SKM-1 (cell line): ENCODE measurements around the gene DCAF6.
"Not testable (repeated sequence)": the region's sequence is repeated elsewhere in the genome, so short reads cannot be mapped to it uniquely, and the experiment has no call there.

Source experiments
- DNase-seq: peaks from one replicate; lab custom pipeline; 2025; ENCODE audit not compliant: unreplicated experiment; lab: John Stamatoyannopoulos, UW

DCAF6 gene, protein sequence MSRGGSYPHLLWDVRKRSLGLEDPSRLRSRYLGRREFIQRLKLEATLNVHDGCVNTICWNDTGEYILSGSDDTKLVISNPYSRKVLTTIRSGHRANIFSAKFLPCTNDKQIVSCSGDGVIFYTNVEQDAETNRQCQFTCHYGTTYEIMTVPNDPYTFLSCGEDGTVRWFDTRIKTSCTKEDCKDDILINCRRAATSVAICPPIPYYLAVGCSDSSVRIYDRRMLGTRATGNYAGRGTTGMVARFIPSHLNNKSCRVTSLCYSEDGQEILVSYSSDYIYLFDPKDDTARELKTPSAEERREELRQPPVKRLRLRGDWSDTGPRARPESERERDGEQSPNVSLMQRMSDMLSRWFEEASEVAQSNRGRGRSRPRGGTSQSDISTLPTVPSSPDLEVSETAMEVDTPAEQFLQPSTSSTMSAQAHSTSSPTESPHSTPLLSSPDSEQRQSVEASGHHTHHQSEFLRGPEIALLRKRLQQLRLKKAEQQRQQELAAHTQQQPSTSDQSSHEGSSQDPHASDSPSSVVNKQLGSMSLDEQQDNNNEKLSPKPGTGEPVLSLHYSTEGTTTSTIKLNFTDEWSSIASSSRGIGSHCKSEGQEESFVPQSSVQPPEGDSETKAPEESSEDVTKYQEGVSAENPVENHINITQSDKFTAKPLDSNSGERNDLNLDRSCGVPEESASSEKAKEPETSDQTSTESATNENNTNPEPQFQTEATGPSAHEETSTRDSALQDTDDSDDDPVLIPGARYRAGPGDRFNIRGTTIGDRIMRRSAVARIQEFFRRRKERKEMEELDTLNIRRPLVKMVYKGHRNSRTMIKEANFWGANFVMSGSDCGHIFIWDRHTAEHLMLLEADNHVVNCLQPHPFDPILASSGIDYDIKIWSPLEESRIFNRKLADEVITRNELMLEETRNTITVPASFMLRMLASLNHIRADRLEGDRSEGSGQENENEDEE

DNA sequence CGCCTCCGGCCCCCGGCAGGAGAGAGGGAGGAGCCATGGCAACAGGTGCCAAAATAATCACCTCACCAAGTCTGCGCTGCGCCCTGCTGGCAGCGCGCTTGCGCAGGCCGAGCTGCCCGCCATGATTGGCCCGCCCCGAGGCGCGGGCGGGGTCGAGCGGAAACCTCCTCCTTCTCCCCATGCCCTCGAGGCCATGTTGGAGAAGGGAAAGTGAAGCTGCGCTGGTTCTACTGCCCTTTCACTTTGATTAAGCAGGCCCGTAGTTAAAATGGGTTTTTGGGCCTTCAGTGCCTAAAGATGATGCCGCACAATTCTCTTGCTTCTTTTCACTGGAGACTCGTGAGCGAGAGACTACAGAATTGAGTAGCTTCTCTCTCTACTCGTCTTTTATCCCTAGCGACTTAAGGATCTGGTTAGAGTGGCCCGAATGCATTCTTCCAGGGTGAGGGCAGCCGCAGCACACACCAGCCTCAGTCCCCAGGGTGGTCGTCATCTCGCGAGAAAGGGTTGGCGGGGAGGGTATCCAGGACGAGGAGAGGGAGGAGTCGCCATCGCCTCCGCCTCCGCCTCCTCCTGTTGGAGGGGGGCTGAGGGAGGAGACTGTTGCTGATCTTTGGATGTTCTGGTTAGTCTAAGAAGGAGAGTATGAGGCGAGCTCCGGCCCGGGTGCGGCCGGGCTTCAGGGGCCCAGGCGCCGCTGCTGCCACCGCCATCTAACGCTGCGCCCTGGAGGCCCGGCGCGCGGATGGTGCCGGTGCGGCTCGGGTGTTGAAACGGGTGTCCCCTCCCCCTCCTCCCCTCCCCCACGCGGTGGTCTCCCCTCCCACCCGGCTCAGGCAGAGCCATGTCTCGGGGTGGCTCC lies at the start of gene DCAF6:
TSS of gene DCAF6 (plus strand) at position 616 of the 862 bp plus-strand sequence. CDS start at position 845, 229 bp downstream.
- DNase-seq, result peak; percentile 96

DNA sequence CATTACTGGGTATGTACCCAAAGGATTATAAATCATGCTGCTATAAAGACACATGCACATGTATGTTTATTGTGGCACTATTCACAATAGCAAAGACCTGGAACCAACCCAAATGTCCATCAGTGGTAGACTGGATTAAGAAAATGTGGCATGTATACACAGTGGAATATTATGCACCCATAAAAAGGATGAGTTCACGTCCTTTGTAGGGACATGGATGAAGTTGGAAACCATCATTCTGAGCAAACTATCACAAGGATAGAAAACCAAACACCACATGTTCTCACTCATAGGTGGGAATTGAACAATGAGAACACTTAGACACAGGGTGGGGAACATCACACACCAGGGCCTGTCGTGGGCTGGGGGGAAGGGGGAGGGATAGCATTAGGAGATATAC lies 49.3 kb upstream of the DCAF6 start:
- not testable (repeated sequence) for DNase-seq

DNA sequence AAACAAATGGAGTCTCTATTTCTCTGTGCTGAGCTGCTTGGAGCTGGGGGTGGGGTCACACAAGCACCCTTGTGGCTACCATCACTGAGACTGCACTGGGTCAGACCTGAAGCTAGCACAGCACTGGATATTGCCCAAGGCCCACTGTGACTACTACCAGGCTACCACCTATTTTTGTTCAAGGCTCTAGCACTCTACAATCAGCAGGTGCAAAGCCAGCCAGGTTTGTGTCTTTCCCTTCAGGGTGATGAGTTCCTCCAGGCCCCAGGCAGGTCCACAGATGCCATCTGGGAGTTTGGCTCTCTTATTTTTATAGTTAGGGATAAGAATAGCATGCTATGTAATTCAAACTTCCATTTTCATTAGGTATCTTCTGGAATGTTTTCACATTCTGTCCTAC lies 46.1 kb upstream of the DCAF6 start:
- no peak for DNase-seq

DNA sequence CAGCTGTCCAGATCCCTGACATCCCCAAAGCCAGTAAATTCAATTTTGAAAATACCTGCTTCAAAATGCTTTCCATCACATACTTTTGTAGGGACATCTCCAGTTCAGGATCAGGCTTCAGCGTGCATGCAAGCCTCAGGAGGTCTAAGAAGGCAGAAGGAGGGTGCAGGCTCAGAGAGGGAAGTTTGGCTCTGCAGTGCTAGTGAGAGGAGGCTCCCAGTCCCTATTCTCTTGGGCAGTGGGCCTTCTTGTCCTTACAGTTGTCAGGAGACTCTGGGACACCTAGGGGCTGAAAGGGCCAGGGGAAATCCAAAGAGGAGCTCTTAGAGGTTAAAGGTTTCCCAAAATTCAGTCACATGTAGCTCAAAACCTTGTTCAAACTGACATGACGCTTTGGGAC lies 42.7 kb upstream of the DCAF6 start:
- DNase-seq, result no peak

DNA sequence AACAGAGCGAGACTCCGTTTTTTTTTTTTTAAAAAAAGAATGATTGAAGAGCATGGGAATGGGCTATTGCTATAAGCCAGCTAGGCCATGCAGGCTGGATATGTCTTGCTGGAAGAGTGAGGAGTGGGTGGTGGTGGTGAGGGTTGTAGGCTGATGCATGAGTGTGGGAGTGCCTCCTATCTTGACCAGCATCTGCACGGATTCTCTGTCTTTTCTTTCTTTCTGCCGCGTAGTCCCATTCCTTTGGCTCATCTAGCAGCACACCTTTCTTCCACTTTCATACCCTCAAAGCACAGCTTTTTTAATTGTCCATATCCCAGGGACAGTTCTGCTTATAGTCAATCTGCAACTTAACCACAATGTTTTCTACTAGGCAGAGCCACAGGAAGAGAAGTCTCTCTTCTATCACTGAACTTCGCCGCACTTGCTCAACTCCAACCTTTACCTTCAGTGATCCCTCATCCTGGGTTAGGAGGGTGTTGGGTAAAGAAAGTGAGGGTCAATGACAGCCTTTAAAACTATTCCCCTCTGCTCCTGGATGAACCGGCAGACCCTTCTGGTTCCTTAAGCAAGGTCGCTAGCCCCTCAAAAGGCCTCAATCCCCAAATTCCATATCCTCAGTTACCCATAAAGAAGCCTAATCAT lies 37.8 kb upstream of the DCAF6 start:
- no peak for DNase-seq

DNA sequence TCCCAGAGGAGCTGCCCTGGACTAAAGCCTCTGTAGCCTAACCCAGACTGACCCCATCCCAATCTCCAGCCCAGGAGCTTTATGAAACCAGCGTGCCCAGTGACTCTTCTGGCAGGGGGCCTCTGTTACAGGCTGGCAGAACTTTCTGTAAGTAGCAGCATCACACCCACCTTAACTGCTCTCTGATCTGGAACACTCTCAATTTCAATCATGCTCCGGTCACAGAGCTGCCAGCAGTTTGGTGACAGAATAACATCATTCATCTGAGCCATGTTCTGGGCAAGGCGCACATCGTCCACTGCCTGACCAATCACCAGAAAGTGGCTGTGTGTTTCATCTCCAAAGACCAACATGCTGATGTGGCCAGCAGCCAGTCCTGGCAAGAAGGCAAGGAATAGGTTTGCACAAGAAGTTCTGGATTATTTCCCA lies 37.2 kb upstream of the DCAF6 start:
- no peak for DNase-seq

DNA sequence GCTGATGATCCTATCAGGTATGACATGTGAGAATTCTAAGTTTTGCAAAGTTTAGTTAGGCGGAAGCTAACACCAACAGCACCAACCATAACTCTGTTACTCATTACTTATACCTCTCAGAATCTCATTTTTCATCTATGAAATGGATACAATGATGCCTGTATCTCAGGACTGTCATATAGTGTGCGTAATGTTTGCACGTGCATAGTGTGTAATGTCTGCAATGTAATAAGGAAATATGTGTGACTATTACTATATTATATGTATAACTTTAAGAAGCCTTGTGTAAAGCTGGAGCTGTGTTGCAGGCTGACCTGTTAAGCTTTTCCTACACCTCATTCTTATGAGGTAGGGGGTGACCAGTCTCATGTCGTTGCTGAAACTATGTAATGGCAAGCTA lies 35.6 kb upstream of the DCAF6 start:
- DNase-seq, result no peak

DNA sequence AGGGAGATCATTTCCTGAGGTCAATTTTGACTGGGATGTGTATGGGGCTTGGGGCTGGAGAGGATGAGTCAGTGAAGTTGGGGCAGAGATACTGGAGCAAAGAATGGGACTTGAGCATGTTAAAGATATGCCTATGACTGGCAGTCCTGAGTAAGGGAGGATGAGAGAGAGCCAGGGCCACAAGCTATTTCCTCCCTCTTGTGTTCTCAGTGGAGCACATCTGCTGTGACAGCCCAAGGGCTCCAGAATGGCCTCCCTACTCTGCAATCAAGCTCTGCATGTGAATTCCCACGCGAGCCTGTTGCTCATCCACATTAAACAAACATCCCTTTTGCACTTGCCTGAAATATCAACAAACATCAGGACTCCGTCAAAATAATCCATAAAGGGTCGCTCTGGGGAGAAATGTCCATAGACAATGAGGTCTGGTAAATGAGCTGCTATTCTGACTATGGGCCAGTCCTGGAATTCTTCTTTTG lies 31.8 kb upstream of the DCAF6 start:
- DNase-seq, result no peak

DNA sequence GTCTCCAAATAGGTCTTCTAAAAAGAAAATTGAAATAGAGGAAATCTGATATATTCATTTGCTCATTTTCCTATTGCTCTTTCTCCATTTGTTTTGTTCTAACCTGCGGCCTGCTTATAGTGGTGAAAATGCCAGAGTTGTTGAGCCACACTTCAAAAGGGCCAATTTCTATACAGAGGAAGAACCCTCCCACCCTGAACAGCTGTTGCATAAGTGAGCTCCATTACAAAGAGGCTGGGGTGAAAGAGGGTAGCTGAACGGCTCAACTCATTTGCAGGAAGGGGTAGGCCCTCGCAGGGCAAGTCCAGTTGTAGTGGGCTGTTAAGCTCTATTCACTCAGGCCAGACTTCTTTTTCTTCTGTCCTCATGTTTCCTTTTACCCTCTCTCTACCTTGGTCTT lies 31.3 kb upstream of the DCAF6 start:
- DNase-seq, result peak; percentile 89

DNA sequence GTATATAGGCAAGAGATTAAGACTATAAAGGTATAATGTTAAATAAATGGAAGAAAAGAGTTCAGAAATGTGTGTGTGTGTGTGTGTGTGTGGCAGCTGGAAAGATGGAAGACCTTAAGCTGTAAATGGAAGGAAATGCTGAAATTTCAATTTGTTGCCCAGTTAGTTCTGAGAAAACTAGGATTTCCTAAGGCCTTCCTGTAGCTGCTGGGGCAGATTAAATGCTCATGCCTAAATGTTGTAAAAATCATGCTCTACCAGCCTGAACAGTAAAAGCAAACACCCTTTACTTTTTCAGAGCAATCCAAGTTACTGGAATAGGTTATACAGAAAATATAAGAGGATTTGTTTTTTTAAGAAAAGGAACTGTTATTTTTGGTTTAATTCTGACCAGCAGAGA lies 30.8 kb upstream of the DCAF6 start:
- peak; percentile 47 for DNase-seq

DNA sequence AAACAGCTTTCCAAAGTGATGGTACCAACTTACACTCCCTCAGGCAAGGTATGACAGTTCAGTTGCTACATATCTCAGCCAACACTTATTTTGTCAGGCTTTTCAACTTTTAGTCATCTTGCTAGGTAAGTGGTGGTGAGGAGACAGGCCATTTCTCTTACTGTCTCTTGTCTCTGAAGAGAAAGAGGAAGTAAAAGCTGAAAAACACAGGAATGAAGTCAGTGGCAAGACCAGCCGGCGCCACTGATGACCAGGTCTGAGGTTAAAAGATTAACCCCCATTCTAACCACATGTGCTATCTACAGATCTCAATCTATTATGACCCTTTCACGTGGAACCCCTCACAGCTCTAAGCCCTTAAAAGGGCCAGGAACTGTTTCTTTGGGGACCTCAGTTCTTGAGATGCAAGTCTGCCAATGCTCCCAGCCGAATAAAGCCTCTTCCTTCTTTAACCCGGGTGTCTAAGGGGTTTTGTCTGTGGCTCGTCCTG lies 26.7 kb upstream of the DCAF6 start:
- DNase-seq, result no peak

DNA sequence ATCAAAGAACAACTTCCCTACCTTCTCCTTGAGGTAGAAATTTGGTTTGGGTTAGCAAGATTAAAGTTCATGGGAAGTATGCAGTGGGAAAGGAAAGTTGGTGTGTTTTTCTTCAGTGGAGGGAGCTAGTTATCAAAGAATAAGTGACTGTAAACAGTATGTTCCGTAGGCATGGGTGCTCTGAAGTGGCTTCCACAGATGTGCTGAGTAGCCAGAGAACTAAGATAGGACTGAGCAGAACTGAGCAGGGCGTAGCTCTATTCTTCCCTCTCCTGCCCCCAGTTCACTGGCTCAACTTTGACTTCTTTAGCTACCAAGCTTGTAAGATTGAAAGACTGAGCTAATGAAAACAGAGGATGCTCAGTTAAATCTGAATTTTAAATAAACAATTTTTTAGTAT lies 26.0 kb upstream of the DCAF6 start:
- DNase-seq, result no peak

DNA sequence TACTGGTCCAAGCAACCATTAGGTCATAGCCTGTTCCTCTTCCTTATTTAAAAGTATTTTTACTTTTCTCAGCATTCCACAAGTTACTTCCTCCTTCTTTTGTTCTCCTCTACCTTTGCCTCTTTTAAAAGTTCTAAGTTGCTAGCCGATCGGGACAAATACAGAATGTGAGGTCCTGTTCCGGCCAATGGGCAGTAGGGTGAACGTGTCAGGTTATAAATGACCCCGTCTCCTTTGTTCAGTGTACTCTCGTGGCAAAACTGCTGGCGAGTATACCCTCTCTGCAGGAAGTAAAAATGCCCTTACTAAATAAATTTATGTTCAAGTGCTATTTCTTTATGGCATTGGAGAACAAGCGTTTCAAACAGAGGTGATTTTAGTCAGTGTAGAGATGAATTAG lies 25.1 kb upstream of the DCAF6 start:
- no peak for DNase-seq

DNA sequence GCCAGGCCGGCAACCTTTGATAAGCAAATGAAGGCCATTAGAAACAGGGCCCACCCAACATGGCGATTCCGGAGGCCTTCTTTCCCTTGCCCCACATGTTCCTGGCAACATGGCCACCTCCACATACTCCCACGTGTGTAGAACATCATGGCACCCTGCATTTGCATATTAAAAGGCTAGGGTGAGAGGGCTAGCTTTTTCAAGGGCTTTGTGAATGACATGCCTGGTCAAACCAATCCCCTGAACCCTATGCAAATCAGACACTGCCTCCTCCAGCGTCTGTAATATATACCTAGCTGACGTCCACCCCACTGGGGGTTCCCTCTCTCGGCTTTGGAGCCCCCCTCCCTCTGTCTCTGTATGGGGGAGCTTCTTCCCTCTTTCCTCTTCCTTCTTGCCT lies 24.2 kb upstream of the DCAF6 start:
- DNase-seq, result no peak

DNA sequence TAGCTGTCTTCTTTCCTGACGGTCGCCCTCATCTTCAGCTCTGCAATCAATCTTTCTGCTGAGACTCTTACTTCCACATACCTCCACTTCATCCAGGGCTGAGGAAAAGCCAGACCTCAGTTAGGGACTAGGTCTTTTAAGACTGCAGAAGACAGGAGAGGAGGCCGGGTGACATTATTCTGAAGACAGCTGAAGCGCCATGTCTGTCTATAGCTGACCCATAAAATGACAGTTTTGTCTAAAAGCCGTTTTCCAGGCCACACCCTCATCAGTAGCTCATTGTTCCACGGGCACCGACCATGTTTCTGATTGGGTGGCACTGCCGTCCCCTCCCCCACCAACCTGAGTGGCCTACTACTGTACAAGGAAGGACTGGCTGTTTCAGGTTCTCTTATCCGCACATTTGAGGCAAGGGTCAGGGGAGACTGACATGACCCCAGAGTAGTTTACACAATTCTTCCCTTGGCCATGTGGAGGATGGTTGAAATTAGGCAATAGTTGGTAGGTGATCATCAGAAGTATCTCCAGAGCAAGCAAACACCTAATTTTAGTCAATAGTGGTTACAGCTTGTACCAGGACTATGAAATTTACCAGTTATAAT lies 22.5 kb upstream of the DCAF6 start, which contains the start of gene ADCY10:
TSS of gene ADCY10 (minus strand) at position 240 of the 602 bp plus-strand sequence. CDS start 8,994 bp downstream, outside the sequence.
- DNase-seq, result no peak

DNA sequence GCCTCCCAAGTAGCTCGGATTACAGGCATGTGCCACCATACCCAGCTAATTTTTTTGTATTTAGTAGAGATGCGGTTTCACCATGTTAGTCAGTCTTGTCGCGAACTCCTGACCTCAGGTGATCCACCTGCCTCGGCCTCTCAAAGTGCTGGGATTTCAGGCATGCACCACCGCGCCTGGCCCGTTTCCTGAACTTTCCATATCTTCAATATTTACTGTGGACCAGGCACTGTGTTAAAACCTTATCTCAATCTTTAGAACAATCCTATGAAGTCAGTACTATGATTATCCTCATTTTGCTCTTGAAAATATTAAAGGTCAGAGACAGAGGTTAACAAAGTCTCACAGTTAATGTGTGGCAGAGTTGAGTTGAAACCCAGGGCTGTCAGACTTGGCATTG lies 20.9 kb upstream of the DCAF6 start:
- no peak for DNase-seq

DNA sequence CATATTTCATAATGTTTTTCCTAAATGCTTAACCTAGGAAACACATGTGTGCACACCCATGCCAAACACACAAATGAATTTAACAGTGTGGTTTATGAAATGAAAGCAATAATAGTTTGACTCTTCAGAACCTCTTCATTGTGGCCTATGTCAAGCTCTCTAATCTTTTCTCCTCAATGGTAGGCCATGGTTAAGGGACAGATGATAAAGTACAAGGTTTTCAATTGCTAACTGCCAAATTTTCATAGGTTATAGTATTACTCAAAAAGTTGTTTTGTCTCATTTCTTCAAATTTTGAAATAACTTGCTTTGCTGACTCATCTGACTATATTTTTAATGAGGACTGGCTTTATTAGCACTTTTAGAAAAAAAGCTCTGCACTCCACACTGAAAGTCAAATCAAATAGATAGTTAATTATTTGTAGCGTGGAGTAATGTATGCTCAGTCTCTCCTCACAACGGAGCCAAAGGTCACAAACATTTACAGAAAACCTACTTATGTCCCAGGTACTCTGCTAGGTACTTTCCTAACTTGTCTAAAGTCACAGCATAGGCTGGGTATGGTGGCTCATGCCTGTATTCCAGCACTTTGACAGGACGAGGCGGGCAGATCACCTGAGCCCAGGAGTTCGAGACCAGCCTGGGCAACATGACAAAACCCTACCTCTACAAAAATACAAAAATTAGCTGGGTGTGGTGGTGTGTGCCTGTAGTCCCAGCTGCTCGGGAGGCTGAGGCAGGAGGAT lies 19.5 kb upstream of the DCAF6 start:
- no peak for DNase-seq

DNA sequence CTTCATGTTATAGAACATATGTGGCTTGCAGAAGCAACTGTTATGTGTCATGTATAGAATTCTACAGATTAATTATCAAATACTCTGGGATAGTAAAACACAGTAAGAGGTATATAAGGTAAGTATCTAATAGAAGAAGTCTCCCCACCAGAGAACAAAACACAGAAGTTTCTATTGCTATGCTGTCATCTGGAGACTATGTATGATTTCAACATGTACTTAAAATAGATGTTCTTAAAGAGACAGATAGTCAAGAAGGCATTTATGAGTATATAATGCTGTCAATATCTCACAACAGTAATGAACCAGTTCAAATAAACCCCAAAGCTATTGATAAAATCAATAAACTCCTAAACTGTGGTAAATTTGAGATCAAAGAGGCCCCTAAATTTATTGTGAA lies 14.5 kb upstream of the DCAF6 start:
- no peak for DNase-seq

DNA sequence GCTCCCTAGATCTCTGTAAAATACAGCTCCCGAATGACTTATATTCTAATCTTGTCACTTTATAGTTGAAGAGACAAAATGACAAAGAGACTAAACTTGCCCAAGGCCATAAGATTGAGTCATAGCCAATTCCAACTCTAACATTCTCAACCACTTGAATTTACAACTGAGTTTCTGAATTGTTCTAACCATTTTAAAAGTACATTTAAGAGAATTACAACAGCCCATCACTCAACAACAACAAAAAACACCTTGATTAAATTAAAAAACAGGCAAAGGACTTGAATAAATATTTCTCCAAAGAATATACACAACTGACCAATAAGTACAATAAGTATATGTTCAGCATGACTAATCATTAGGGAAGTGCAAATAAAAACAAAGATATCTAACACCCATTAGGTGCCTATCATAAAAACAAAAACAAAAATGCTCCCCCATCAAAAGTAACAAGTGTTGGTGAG lies 13.8 kb upstream of the DCAF6 start:
- DNase-seq, result no peak
